Vagina (tissue), 2 donors: Measurements from ENCODE around the gene ABCF2.

Experiments used
- POLR2A ChIP-seq, 2 donors: fragments of 450-650 bp; IDR thresholded peaks; one replicate each; pipeline ENCODE4 v1.6.1; 2017; ENCODE audit warnings: antibody characterized with exemption in 2 of 2, mild to moderate bottlenecking in 2 of 2, moderate library complexity in 2 of 2
- TF ChIP-seq, protein P1 (sequence below), 3 experiments: fragments of 450-650 bp in 2 of 3; fragments of 200-600 bp in 1 of 3; sonication (generic) in 1 of 3; IDR thresholded peaks; one replicate each; pipeline ENCODE4 v1.5.1; 2017 to 2019; ENCODE audit warnings: antibody characterized with exemption in 3 of 3, mild to moderate bottlenecking in 2 of 3, moderate library complexity in 2 of 3

DNA sequence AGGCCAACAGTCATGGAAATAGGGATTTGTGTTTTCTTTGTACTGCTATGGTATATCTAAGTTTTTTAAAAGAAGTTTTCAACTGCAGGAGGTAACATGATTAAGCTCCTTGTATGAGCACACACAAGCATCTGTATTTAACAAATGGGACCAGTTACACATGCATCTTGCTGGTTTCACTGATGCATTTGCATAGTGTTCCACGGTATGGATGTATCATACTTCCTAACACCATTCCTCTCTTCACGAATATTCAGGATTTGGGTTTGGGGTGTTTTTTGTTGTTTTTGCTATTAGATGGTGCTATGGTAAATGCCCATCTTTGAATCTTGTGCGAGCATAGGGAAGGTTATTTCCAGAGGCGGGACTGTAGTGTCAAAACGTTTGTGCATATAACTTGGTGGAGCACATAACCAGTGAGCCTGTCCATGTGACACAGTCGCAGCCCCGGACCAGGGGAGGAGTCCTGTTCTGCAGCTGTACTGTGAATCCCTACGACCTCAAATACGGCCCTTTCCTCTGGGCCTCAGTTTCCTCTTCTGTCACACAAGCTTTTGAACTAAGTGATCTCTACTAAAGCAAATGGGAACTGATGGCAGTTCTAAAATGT lies 18.6 kb downstream of the ABCF2 start:
- no peak for TF ChIP-seq POLR2A (IDR thresholded peaks at IDR 0.05)
- TF ChIP-seq, protein P1, sequence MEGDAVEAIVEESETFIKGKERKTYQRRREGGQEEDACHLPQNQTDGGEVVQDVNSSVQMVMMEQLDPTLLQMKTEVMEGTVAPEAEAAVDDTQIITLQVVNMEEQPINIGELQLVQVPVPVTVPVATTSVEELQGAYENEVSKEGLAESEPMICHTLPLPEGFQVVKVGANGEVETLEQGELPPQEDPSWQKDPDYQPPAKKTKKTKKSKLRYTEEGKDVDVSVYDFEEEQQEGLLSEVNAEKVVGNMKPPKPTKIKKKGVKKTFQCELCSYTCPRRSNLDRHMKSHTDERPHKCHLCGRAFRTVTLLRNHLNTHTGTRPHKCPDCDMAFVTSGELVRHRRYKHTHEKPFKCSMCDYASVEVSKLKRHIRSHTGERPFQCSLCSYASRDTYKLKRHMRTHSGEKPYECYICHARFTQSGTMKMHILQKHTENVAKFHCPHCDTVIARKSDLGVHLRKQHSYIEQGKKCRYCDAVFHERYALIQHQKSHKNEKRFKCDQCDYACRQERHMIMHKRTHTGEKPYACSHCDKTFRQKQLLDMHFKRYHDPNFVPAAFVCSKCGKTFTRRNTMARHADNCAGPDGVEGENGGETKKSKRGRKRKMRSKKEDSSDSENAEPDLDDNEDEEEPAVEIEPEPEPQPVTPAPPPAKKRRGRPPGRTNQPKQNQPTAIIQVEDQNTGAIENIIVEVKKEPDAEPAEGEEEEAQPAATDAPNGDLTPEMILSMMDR (IDR thresholded peaks at IDR 0.05) = no peak
